Activated T-helper 1 cell treated with Interleukin-2 at 50 U/mL for 16 hours (primary cell): ENCODE measurements around the gene TGM4.

Source experiments
- DNase-seq: peaks from one replicate; pipeline ENCODE4 v3.0.0-alpha.2; 2020; ENCODE audit warnings: low read depth

TGM4 gene

DNA sequence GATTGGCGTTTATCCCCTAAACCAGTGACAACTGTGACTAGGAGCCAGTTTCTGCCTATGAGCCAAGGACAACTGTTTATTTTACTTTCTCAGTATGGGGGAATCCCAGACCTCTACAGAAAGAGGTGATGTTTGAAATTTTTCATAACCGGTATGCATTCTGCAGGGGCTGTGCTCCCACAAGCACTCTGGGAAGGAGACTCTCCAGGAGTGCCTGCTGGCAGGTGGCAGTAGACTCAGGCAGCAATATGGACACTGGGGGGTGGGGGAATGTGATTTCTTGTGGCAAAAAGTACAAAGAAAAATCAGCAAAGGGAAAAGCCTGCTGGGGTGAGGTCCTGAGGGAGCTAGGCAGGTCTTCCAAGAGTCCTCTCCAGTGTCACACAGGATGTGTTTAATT, 5.9 kb downstream of the TGM4 start:
- no peak for DNase-seq

DNA sequence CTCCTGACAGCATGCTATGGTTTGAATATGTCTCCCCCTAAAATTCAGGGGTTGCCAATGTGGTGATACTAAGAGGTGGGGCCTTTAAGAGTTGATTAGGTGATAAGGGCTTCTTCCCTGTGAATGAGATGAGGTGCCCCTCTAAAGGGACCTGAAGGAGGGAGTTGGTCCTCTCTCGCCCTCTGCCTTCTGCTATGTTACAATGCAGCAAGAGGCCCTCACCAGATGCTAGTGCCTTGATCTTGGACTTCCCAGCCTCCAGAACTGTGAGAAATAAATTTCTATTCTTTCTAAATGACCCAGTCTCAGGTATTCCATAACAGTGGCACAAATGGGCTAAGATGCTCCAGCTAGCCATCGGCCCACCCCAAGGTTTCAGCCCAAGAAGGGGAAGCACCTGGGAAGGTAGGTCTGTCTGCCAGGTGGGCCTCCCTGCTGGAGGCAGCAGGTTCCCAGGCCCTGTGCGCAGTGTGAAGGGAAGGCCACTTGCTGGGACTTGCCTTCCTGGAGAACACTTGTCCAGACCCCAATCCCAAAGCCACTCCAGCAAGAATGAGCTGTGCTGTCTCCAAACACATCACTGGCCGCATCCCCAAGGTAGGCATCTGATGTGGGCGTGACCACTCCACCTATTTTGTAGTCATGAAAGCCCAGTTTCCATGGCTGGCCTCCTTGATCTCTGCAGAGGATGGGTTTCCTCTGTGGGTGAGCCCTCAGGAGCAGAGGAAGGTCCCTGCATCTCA, 9.0 kb downstream of the TGM4 start:
- DNase-seq: no peak

DNA sequence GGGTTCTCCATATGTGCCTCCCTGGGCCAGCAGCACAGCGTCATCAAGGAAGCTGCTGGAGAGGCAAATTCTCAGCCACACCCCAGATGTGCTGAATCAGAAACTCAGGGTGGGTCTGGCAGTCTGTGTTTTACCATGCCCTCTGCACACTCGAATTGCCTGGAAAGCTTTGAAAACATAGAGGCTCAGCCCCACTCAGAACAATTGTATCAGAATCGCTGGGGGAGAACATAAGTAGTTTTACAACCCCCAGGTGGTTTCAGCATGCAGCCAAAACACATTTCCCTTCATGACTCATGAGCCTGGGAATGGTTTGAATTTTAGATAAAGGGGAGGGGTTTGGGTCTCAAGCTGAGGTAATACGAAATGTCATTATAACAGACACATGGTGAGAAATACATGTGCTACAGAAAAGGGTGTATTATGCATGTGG, 9.6 kb downstream of the TGM4 start:
- no peak for DNase-seq

DNA sequence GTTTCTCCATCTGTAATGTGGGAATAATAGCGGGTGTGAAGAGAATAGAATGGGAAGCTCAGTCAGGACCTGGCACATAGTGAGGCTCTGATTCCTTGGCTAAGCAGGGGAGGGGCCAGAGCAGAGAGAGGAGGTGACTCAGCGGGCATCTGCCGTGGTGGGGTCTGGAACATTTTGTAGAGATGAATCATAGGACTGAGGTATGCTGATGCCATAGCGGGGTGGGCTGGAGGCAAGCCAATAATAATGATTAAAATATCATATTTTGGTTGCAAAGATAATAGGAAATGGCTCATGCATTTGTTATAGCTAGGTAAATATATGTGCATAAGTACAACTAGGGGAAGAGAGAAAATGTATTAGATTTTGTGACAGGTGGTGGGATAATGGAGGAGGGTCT, 11.2 kb downstream of the TGM4 start:
- no peak for DNase-seq

DNA sequence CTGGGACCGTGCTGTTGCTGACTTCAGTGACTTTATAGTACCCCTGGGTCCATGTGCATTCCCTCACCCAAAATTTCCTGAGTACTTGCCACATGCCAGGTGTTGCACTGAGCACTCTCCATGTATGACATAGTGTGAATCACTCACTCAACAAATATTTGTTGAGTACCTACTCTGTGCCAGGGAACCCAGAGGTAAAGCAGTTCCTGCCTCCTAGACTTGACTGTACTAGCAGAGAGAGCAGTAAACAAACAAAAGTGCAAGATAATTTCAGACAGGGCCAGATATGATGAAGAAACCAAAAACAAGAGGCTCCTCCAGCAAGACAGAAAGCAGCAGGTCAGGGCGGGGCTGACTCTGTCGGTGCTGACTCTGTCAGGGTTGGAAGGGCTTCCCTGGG, 12.2 kb downstream of the TGM4 start:
- no peak for DNase-seq

DNA sequence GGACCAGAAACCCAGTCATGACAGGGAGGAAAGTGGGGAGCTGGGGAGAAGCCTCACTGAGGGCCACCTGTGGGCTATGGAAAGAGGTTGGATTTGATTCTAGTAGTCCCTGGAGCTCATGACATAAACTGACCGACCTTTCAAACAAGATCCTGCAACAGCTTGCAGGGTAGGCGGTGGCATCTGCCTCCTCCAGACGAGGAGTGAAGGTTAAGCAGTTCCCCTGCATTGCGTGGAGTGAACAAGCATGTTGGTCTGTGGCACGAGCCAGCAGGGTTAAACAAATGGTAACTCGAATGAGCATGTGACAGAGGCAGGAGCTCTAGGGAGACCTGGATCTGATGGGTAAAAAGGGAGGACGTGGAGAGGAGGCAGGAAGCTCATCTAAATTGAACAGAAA, 12.7 kb downstream of the TGM4 start:
- no peak for DNase-seq

DNA sequence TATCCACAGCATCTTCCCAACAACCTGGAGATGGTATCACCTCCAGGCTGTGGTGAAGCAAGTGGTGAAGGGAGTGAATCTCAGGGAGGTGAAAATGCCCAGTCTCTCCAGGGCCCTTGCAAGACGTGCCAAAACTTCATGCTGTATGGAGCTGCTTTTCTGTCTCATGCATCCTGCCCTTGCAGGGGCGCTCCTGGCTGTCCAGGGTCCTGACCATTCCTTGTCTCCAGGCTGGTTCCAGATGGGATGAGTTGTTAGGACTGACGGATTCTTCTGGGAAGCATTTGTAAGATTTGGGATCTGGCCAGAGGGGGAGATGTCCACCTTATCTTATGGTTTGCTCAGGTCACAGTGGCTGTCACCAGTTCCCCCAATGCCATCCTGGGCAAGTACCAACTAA, 15.8 kb downstream of the TGM4 start:
- no peak for DNase-seq

DNA sequence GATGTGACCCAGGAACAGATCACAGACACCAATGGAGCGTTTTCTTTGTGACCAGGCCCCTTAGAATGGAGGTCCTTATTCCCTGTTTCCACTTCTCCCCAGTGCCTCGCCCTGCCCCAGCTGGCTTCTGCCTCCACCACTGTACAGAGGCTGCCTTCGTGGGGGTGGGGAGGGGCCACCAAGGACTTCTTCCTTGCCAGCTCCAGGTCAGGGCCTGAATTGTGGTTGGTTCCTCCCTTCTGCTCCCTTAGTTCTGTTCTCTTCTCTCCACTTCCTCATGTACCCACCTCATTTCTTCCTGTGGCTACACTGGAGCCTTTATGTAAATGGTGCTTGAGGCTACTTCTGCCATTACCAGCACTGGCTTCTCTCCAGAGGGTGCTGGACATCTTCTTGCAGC, 16.4 kb downstream of the TGM4 start:
- DNase-seq: no peak

DNA sequence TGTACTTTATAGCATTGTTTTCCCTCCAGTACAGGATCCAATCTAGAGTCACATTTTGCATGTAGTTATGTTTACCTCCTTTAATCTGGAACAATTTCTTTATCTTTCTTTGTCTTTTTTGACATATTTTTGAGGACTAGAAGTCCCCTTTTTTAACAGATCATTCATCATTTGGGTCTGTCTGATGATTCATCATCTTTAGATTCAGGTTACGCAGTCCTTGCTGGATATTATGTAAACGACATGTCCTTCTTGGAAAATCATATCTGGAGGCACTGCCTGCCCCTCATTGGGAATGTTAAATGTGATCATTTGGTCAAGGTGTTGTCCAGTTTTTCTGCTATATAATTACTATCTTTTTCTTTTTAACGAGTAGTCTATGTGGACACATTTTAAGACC, 18.3 kb downstream of the TGM4 start:
- no peak for DNase-seq

DNA sequence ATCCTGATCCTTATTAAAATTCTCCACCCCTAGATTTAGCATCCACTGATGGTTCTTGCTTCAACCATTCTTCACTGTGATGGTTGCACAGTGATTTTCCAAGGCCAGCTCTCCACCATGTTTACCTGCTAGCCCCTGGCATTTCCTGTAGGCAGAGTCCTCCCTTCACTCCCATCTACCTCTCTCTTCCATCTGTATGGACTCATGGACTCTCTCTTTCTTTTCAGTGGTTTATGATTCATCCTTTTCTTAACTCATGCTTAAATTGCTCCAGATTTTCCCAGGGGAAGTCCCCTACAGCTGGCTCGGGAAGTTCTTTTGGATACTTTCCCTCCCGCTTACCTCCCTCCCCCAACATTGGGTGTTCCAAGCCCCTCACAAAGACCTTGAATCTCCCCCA, 18.7 kb downstream of the TGM4 start:
- DNase-seq: no peak

DNA sequence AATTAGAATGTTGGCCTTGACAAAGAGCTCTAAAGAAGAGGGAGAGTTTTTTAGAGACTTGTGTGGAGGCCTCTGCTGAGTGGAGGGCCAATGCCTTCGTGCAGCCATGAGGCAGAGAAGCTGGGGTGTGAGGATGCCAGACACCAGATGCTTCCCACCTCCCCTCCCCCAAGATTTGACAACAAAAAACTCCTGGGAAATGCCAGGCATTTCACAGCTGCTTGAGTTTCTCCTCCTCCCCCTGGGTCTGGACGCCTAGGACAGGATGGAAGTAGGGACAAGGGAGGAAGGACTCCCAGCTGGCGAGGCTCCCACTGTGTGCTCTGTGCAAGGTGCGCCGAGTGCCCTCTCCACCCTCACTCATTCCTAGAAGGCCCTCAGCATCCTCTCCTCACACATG, 20.1 kb downstream of the TGM4 start:
- no peak for DNase-seq

DNA sequence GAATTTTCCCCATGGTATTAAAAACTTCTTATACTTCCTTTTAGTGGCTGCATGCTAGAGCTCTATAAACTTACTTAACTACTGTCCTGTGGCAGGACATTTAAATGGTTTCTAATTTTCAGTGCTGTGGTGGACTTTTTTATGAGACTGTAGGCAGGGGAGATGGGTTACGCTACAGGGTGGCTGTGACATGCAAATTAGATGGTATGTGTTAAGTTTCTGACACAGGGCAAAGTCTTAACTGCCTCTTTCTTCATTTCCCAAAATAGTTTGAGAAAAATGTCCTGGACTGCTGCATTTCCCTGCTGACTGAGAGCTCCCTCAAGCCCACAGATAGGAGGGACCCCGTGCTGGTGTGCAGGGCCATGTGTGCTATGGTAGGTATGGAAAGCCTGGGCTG, 22.0 kb downstream of the TGM4 start:
- DNase-seq: no peak

DNA sequence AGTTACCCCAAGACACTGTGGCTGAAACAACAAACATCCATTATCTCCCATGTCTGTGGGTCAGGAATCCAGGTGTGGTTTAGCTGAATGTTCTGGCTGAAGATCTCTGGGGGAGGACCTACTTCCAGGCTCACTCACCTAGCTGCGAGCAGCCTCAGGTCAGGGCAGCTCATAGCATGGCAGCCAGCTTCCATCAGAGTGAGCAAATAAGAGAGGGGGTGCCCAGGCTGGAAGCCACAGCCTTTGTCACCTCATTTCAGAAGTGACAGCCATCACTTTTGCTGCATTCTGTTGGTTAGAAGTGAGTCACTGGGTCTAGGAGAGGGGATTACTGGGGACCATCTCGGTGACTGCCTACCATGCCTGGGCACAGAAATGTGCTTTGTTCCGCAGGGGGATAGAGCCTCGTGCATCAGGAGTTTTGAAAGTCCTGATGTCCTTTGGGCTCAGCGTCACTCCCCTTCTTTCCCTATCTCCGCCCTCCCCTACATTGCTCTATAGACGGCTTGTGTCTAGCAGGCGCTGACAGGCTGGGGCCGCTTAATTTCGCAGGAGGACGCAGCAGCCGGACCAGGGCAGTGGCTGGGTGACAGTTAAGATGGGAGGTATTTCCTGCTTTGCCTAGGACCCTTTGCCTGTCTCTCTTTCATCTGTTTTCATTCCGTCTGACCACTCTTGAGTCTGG, 25.4 kb downstream of the TGM4 start:
- no peak for DNase-seq

DNA sequence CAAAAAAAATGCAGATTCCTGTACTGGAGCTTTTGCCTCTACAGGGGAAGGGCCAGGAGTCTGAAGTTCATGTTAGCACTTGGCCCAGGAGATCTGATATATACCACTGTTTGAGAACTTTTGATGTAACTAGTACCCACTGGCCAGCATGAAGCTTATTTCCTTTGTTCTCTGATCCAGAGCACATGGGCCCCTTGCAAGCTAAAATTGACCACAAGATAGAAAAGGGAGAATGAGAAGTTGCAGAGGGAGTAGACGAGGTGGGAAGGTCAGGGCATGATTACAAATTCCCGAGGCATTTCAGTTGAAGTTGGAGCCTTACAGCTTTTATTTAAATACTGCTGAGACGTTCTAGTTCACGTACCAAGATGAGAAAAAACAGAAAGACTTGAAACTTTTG, 28.2 kb downstream of the TGM4 start:
- DNase-seq: no peak

DNA sequence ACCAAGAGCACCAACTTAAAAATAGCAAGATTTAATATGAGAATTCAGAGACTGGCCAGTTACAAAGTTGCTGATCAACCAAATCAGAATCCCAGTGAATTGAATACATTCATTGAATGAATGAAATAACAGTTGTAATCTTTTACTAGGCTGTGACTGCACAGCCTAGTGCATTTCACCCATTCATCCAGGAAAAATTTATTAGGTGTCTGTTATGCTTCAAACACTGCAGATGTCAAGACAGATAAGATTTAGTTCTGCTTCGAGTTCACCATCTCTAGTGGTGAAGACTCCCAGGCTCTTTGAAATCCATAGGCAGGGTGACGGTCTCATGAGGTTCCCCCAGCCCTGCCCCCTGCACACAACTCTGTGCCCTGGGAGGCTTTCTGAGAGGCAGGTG, 28.9 kb downstream of the TGM4 start:
- DNase-seq: no peak

DNA sequence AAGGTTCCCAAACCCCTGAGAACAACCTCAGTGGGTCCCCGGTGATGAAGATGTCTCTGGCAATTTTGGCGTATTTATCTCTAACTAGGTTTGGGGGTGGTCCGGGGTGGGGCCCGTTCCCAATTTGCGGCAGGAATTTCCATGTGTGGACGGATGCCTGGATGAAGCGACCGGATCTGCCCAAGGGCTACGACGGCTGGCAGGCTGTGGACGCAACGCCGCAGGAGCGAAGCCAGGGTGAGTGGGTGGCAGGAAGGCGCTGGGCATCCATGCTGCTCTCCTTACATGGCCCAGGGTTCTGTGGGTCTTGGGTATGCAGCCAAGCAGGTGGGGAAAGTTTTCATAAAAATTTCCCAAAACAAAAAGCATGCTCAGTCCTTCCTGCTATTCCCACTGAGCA, 29.3 kb downstream of the TGM4 start:
- no peak for DNase-seq

DNA sequence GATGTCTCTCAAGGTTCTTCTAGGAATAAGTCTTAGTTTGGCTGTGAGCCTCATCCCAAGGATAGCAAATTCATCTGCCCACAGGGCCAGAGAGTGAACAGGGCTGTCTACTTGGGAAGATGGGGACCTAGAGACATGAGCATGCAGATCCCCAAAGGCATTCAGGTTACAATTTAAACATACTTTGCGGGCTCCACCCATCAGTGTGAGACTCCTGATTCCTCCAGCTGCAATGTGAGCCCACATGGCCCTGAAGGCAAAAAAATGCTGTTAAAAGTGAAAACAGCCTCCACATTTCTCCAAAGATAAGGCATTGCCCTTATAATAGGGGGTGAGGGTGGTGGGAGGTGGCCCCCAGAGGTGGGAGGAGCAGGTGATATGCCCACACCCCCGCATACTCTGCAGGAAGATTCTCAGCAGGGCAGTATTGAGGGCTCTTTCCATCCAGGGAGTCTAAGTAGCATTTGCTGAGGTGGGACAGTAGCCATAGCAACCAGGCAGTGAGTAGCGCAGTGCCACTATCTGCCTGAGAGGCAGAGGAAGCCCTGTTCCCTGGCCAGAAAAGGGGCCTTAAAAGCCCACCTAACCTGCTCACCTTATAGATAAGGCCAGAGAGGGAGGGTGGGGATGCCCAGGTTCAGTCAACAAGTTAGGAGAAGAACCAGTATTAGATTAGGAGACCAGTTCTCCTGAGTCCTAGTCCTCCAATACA, 31.2 kb downstream of the TGM4 start:
- DNase-seq: no peak

DNA sequence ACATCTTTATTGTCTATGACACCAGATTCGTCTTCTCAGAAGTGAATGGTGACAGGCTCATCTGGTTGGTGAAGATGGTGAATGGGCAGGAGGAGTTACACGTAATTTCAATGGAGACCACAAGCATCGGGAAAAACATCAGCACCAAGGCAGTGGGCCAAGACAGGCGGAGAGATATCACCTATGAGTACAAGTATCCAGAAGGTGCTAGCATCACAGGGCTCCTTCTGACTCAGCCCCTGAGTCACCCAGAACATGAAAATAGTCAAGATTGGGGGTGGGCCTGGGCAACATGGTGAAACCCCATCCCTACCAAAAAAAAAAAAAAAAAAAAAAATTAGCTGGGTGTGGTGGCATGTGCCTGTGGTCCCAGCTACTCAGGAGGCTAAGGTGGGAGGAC, 32.6 kb downstream of the TGM4 start:
- no peak for DNase-seq

DNA sequence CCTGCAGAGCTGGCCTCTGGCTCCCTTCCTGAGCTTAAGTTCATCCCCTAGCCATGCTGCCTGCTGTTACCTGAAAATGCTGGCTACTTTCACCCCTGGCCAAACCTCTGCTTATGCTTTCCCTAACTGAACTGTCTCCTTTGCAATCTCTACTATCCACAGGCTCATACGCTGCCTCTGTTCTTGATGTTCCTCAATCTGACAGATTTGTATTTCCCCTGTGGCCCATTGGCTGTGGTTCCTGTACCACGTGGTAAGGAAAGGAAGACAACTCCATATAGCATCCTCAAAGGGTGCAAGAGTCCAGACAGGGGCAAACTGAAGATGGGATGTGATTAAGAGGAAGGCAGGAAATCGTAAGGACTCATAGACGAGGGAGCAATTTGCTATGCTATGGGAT, 33.2 kb downstream of the TGM4 start:
- DNase-seq: no peak

DNA sequence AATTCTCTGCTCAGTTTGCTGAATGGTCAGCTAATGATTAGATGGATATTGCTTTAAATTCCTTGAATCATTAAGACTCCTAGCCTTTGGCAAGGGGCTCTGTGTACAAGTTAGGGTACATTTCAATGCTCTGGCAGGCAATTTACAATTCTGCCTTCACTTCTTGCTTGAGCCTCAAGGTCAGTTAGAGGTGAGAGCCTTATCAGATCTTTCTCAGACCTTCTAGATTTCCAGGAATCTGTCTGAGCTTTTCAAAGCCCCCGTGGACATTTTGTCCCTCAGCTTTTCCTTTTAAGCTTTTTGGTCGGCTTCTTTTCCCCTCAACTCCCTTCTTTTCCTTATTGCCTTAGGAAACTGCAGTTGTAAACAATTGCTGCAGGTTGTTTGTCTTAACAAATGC, 34.7 kb downstream of the TGM4 start:
- DNase-seq: no peak

DNA sequence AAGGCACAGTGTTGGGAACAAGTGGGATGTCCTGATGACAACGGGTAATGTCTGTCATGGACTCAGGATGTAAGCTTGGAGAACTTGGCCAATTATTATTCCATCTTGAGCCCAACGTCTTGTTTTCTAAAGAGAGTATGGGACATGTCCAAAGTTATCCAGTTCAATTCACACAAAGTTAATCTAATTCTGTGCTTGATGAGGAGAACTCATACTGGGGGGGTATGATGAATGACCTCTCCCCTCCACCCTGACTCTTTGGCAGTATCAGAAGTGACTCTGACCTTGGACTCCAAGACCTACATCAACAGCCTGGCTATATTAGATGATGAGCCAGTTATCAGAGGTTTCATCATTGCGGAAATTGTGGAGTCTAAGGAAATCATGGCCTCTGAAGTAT, 36.3 kb downstream of the TGM4 start:
- DNase-seq: no peak

DNA sequence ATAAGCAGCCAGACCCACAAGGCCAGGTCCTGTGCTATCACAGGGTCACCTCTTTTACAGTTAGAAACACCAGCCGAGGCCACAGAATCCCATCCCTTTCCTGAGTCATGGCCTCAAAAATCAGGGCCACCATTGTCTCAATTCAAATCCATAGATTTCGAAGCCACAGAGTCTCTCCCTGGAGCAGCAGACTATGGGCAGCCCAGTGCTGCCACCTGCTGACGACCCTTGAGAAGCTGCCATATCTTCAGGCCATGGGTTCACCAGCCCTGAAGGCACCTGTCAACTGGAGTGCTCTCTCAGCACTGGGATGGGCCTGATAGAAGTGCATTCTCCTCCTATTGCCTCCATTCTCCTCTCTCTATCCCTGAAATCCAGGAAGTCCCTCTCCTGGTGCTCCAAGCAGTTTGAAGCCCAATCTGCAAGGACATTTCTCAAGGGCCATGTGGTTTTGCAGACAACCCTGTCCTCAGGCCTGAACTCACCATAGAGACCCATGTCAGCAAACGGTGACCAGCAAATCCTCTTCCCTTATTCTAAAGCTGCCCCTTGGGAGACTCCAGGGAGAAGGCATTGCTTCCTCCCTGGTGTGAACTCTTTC, 39.6 kb downstream of the TGM4 start:
- peak; percentile 48 for DNase-seq

DNA sequence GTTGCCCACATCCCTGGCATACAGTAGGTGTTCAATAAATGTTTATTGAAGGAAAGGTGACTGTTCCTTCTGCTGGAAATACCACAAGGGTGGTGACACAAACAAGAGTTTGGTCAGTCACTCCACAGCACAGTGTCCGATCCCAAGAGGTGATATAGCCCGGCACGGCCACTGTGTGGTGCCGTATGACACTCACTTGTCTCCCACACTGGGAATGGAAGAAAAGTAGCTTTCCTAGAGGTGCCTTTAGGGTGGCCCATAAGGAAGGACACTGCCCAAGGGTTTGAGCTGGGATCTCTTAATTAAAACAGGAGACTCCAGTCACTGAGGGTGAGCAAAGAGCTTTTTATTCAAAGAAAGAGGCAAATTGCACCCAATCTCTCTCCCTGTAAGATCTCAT, 40.5 kb downstream of the TGM4 start:
- DNase-seq: no peak
